Measurements from ENCODE around the gene C9.

GRCh38 chr5:39356263-39356662 lies 8.0 kb downstream of the C9 start:
- TF ChIP-seq POLR2AphosphoS5 (IDR thresholded peaks at IDR 0.05; ENCODE audit: low read depth, low read length) (no peak), REST (IDR thresholded peaks at IDR 0.05; ENCODE audit: insufficient read depth in 1 of 2, low read depth in 2 of 2, low read length in 2 of 2) (no peak), TAF1 (IDR thresholded peaks at IDR 0.05; ENCODE audit: borderline replicate concordance, insufficient read depth, low read length) (no peak), FOXP2 (optimal IDR thresholded peaks at IDR 0.05; ENCODE audit: borderline replicate concordance, extremely low read depth, extremely low read length, insufficient read depth) (no peak)

Measured in PFSK-1 (cell line).